Fibroblast of pulmonary artery (primary cell): ENCODE measurements around the gene FBXO7.

Experiments
- DNase-seq: peaks from one replicate; pipeline ENCODE4 v3.0.0-alpha.2; 2010; ENCODE audit warnings: low read depth
- H3K4me3 ChIP-seq: replicated peaks from 2 replicates; pipeline ENCODE4 v1.5.1; 2011; ENCODE audit warnings: low read depth, mild to moderate bottlenecking, control low read depth, low read length, moderate library complexity
- CTCF ChIP-seq: IDR thresholded peaks from 2 replicates; pipeline ENCODE4 v1.5.1; 2011; ENCODE audit warnings: mild to moderate bottlenecking, control low read depth, low read length, inconsistent platforms; ENCODE audit errors: missing control alignments

The FBXO7 gene

DNA sequence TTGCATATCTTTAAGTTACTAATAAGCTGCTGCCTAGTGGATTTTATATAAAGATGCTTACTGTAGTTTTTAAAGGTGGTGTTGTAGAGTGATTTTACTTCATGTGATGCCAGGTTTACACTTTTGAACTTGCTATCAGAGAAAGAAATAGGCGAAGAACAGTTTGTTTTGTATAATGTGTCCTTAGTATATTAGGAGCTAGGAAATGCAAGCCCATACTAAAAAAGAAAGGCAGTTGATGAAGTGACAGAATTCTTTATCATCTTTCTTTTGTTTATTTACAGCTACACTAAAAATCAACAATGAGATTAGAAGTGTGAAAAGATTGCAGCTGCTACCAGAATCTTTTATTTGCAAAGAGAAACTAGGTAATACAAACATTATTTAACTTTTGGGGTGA lies 12.8 kb downstream of the FBXO7 start:
- no peak for TF ChIP-seq CTCF
- H3K4me3 ChIP-seq = no peak overlapping the region
- DNase-seq = no peak

DNA sequence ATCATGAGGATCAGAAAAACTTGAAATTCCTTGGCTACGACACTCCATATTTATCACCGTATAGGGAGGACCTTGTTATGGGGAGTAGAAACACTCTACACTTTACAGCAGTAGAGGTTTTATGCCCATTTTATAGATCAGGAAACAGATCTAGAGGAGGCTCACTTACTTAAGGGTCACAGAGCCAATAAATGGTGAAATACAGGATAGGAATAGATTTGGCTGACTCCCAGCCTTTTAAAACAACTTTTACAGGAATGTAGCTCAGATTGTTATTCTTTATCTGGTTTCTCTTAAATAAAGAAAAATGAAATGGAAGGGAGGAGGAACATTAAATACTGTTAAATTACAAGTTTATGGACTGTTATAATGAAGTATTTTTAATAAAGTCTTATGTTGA lies 14.8 kb downstream of the FBXO7 start:
- H3K4me3 ChIP-seq = no peak overlapping the region
- no peak for TF ChIP-seq CTCF
- DNase-seq = peak; percentile 16

- TF ChIP-seq CTCF = no peak
- no peak overlapping the region for H3K4me3 ChIP-seq
Measured at GRCh38 chr22:32490279-32490678, 15.7 kb downstream of the FBXO7 start.

GRCh38 chr22:32492111-32492510 lies 17.5 kb downstream of the FBXO7 start:
- no peak overlapping the region for H3K4me3 ChIP-seq
- DNase-seq = no peak
- TF ChIP-seq CTCF = no peak

More at GRCh38 chr22:32490279-32490678, 15.7 kb downstream of the FBXO7 start:
- no peak for DNase-seq

DNA sequence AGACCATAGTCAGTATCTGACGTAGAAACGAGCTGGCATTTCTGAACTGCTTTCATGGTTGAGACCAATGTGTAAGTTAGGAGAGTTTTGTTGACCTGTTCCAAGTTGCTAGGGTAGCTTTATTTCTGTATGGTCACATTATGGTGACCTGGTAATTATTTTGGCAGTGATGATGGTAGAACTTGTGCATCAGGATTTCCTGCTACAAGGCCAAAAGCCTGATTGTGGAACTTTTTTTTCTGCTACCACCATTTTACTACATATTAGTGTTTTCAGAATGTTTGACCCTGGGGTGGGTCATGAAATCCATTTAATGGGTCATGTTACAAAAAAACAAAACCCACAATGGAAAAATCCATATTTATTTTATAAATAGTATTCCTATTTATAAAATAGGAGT lies 18.9 kb downstream of the FBXO7 start:
- no peak for DNase-seq
- no peak overlapping the region for H3K4me3 ChIP-seq
- no peak for TF ChIP-seq CTCF

- no peak overlapping the region for H3K4me3 ChIP-seq
- no peak for TF ChIP-seq CTCF
- no peak for DNase-seq
Measured at GRCh38 chr22:32494971-32495370, 20.4 kb downstream of the FBXO7 start.

DNA sequence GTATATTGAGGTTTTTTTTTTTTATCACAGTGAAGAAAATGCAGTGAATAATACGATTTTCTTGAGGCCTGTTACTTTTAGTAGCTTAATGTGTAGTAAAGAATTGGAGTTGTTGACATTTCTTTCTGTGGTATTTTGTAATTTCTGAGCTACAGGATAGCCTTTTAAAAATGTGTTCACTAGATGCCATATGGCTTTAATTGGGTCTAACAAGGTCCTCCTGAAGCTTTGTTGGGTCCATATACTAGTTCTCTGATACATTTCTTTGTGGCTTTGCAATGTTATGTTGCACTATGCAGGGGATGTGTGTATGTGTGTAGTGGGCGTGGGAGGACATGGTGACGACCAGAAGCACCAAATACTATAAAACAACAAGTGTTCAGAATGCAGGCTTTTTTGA lies 25.1 kb downstream of the FBXO7 start:
- no peak for DNase-seq
- TF ChIP-seq CTCF = no peak
- no peak overlapping the region for H3K4me3 ChIP-seq
